ENCODE measurements around the gene NUP93. TPM values are rescaled to one million over a fixed set of nuclear protein-coding genes. Genes with fewer than 3 reads are reported as not detected.
"Not testable (repeated sequence)": the region's sequence is repeated elsewhere in the genome, so short reads cannot be mapped to it uniquely, and the experiment has no call there.

Gene NUP93
- polyA plus RNA-seq, 4 donors = 71.2 to 81.7 (median 72.5) TPM

GRCh38 chr16:56864960-56865359 lies 135.0 kb downstream of the NUP93 start, which contains the start of gene SLC12A3:
TSS of gene SLC12A3 (plus strand) at chr16:56865207. CDS start at chr16:56865236, 29 bp downstream.
- DNase-seq (ENCODE audit: low read depth in 4 of 4, low spot score in 3 of 4) = no peak

DNA sequence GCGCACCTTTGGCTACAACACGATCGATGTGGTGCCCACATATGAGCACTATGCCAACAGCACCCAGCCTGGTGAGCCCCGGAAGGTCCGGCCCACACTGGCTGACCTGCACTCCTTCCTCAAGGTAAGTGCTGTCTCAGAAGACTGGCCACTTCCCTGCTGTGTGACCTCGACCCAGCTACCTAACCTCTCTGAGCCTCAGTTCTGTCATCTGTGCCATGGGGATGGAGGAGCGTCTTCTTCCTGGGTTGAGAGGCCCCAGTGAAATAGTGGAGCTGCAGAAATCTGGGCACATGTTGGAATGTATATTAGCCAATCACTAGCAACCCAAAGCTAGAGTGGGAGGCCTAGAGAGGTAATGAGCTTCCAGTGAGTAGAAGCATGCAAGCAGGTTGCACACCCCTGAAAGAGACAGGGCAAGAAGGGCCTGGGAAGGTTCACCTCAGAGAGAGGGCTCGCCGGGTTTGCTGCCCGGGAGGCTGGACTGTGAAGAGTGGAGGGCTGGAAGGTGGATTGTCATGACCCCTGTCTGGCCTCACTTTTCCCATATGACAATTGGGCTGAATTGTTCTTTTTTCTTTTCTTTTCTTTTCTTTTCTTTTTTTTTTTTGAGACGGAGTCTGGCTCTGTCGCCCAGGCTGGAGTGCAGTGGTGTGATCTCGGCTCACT lies 135.6 kb downstream of the NUP93 start:
- no peak for DNase-seq (ENCODE audit: low read depth in 4 of 4, low spot score in 3 of 4)

- no peak for DNase-seq (ENCODE audit: low read depth in 4 of 4, low spot score in 3 of 4)
Observed at GRCh38 chr16:56866955-56867830, 137.3 kb downstream of the NUP93 start.

DNA sequence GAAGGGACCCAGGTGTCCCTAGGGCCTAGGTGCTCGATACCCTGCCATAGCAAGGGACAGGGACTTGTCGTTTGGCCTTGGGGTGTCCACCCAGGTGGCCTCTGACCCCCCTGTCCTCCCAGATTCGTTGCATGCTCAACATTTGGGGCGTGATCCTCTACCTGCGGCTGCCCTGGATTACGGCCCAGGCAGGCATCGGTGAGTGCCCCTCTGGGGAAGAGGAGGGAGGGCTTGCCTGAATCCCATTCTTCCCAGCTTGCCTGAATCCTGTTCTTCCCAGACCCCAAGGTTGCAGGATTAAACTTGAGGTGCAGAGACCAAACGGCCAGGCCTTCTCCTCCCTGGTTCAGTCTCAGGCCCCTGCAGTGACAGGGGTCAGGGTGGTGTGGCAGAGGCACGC lies 138.2 kb downstream of the NUP93 start:
- no peak for DNase-seq (ENCODE audit: low read depth in 4 of 4, low spot score in 3 of 4)

DNA sequence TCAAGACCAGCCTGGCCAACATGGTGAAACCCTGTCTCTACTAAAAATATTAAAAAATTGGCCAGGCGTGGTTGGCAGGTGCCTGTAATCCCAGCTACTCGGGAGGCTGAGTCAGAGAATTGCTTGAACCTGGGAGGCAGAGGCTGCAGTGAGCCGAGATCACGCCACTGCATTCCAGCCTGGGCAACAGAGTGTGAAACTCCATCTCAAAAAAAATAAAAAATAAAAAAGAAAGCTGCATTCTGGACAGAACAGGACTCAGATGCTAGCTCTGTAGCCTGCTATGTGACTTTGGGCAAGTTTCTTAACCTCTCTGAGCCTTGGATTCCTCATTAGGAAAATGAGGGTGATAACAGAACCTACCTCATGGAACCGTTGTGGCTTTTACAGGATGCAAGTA lies 138.8 kb downstream of the NUP93 start:
- DNase-seq (ENCODE audit: low read depth in 4 of 4, low spot score in 3 of 4) = not testable (repeated sequence)

DNA sequence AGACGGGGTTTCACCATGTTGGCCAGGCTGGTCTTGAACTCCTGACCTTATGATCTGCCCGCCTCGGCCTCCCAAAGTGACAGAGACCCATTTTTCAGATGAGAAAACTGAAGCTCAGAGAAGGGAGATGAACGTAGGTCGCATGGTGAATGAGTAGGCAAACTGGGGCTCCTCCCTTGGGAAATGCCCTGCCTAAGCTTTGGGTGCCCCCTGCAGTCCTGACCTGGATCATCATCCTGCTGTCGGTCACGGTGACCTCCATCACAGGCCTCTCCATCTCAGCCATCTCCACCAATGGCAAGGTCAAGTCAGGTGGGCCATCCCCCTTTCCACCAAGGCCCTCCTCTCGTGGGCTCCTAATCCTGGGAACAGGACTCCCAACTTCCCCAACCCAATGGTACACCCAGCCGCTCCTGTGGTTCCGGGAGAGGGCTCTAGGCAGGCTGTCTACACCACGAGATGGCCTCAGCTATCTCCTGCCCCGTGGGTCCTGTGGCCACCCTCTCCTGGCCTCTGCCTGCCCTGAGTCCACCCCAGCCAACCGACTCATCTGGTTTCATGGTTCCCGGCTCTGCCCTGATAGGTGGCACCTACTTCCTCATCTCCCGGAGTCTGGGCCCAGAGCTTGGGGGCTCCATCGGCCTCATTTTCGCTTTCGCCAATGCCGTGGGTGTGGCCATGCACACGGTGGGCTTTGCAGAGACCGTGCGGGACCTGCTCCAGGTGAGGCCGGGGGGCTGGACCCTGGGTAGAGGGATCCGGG lies 139.8 kb downstream of the NUP93 start:
- DNase-seq (ENCODE audit: low read depth in 4 of 4, low spot score in 3 of 4) = no peak

DNA sequence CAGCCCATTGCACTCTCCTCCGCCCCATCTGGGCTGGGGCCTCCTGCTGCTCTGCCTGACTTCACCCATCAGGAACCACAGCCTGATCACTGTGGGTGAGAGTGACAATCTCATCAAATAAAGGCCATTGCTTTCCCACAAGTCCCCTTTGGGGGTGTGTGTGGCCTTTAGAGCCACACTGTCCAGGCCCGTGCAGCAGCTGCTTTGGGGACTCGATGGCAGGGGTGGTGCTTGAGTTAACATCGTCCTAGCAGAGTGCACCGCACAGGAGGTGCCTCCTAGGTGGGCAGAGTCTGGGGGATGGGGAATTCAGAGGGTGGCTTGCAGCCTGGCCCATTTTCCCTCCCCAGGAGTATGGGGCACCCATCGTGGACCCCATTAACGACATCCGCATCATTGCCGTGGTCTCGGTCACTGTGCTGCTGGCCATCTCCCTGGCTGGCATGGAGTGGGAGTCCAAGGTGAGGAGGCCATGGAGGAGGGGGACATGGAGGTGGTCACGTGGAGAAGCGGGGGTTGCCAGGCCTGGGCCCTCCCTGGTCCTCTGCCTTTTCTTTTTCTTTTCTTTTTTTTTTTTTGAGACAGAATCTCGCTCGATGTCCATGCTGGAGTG lies 140.5 kb downstream of the NUP93 start:
- no peak for DNase-seq (ENCODE audit: low read depth in 4 of 4, low spot score in 3 of 4)

GRCh38 chr16:56871172-56871593 lies 141.3 kb downstream of the NUP93 start:
- no peak for DNase-seq (ENCODE audit: low read depth in 4 of 4, low spot score in 3 of 4)

DNA sequence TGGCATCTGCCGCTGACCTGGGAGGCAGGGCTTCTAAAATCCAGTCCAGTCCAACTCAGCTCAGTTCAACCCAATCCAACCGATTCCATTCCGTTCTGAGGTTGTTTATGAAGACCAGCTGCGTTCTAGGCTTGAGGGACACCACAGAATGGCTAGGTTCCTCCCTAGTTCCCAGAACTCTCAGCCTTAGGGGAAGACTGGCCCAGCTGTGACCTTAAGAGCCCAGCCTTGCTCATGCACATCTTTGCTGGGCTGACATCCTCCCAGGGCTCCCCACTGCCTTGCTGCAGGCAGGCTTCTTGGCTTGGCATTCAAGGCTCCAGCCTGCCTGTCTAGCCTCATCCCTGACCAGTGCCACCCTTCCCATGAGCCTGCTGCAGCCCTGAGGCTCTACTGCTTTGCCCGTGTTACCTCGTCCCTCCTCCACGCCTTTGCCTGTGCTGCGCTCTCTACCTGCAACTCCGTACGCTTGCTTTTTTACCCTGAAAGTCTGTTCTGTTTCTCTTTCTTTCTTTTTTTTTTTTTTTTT lies 143.0 kb downstream of the NUP93 start:
- DNase-seq (ENCODE audit: low read depth in 4 of 4, low spot score in 3 of 4) = no peak

DNA sequence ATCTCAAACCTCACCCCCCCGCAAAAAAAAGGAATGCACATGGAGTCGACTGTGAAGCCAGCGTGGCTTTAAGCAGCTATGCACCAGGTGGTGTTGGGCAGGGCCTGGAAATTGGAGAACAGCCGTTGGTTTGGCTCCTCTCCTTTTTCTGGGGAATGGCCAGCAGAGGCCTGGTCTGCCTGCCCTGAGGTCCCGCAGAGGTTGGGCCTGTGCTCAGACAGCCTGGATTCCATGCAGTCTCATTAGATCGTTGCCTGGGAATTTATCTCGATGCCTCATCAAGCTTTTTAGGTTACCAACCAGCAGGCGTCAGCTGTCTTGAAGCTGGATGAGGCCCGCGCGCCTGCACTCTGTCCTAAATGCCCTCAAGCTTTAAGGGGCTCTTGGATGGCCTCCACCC lies 144.9 kb downstream of the NUP93 start:
- DNase-seq (ENCODE audit: low read depth in 4 of 4, low spot score in 3 of 4) = no peak

DNA sequence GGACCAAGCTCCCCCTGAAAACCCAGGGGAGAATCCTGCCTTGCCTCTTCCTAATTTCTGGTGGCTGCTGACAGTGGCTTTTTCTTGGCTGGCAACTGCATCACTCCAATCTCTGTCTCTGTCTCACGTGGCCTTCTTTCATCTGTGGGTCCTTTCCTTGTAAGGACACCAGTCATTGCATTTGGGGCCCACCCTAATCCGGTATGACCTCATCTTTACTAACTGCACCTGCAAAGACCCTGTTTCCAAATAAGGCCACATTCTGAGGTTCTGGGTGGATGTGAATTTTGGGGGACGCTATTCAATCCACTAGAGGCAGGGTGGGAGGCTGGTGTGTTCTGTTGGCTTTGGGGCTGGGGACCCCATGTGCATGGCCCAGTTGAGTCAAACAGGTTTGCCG lies 146.1 kb downstream of the NUP93 start:
- no peak for DNase-seq (ENCODE audit: low read depth in 4 of 4, low spot score in 3 of 4)

DNA sequence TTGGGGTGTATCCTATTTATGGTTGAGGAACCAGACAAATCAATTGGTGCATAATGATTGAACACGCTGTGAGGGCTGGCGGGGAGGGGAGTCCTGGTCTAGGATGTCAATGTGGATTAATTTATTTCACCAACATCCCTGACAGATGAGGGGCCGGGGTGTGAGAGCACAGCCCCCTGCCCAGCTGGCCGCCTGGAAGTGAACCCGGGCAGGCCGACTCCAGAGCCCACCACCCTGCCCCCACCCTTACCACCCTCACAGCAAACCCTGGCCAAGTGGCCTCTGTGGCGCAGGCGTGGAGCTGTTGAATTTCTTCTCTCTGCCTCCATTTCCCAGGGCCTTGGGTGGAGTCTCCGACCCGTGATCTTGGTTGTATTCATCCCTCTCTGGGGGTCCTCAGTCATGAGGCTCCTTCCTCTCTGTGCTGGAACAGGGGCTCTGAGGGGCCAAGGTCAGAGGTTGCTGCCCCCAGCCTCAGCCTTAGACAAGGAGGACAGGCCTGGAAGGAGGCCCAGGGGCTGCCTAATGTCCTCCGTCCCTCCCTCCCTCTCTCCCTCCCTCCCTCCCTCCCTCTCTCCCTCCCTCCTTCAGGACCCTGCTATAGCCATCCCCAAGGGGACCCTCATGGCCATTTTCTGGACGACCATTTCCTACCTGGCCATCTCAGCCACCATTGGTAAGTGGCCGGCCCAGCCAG lies 147.7 kb downstream of the NUP93 start:
- no peak for DNase-seq (ENCODE audit: low read depth in 4 of 4, low spot score in 3 of 4)

DNA sequence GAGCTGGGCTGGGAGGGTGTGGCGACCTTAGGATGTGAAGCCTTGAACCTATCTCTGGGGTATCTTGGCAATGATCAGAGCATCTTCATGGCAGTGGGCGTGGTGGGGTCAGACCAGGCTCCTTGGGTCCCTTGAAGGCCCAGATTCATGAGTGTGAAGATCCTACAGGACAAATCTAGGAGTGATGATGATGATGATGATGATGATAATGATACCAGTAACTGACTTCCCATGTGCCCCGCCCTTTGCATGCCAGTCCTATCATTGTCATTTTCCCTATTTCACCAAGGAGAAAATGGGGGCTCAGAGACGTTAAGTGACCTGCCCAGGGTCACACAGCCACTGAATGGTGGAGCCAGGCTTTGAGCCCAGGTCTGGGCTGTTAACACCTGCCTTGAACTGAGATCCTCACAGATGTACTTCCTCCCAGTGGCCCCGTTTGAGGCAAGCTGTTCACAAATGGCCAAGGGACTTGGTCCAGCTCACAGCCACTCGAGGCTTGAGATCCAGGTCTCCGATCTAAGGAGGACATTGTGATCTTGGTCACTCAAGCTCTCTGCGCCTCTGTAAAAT lies 148.4 kb downstream of the NUP93 start:
- no peak for DNase-seq (ENCODE audit: low read depth in 4 of 4, low spot score in 3 of 4)

DNA sequence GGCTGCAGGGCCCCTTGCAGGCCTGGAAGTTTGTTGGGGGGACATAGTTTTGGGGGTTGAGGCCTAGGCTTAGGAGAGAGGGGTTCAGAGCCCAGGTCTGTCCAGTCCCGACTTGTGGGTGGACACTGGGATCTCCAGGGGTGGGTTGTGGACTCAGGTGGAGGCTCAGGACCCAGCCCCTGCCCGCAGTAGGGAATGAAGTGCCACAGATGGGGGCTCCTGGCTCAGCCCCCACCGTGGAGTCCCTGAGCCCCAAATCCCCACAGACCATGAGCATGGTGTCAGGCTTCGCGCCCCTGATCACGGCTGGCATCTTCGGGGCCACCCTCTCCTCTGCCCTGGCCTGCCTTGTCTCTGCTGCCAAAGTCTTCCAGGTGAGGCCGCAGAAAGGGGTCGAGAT lies 149.3 kb downstream of the NUP93 start:
- DNase-seq (ENCODE audit: low read depth in 4 of 4, low spot score in 3 of 4) = no peak

DNA sequence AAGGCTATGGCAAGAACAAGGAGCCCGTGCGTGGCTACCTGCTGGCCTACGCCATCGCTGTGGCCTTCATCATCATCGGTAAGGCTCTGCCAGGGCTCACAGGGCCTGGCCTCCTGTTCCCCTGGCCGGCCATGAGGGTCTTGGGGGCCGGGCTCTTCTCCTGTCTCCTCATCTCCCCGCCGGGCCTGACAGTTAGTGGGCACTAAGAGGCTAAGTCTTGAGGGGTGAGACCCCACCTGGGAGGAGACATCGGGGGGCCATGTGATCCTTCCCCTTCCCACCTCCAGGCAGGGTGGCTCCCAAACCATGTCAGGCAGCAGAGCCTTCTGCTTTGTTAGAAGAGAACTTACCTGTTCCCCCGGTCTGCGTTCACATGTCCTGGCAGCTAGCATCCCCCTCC lies 150.2 kb downstream of the NUP93 start:
- DNase-seq (ENCODE audit: low read depth in 4 of 4, low spot score in 3 of 4) = no peak

DNA sequence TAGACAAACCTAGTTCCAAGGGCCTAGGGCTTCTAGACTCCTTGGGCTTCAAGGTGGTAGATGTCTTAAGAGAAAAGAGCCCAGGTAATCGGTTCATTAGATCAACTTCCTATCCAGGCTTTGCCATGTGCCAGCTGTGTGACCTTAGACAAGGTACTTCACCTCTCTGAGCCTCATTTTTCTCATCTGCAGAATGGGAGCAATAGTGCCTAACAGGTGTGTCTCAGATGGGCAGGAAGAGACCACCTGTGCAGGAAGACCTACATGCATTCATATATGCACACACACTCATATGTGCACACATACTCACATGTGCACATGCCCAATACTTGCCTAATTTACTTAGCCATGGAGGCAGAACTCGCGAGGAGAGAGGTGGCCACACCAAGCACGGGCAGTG lies 150.8 kb downstream of the NUP93 start:
- DNase-seq (ENCODE audit: low read depth in 4 of 4, low spot score in 3 of 4) = no peak

GRCh38 chr16:56882077-56882800 lies 152.3 kb downstream of the NUP93 start:
- DNase-seq (ENCODE audit: low read depth in 4 of 4, low spot score in 3 of 4) = no peak

DNA sequence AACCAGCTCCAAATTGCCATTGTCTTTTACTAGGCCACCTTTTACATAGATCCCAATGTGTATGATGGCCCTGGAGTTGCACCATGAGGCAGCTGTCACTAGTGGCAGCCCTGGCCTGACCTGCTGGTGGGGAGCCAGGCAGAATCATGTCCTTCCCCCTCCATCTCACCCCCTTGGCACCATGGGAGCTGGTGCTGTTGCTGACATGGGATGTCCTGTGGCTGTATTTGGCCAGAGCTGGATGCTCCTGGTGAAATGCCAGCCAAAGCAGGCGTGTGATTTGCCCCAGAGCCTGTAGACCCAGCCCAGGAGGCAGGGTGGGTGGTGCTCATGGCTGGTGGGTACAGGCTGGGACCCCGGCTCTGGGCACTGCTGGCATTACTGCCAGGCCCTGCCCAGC lies 153.7 kb downstream of the NUP93 start:
- DNase-seq (ENCODE audit: low read depth in 4 of 4, low spot score in 3 of 4) = no peak

- DNase-seq (ENCODE audit: low read depth in 4 of 4, low spot score in 3 of 4) = no peak
Observed at GRCh38 chr16:56884026-56884582, 154.2 kb downstream of the NUP93 start.

Measured in right renal pelvis (tissue), 4 donors.